Esophagus squamous epithelium (tissue), 5 donors: ENCODE results near the gene NHEJ1. TPM values are rescaled to one million over a fixed set of nuclear protein-coding genes. Genes with fewer than 3 reads are reported as not detected.

Experiments
- DNase-seq: peaks from one replicate; lab custom pipeline; 2025; lab: John Stamatoyannopoulos, UW
- H3K27ac ChIP-seq, 4 donors: fragments of 200-600 bp; sonication (generic); one replicate each; pipeline ENCODE4 v1.5.1; 2016 to 2019; ENCODE audit warnings: mild to moderate bottlenecking in 1 of 4
- H3K27me3 ChIP-seq, 4 donors: fragments of 200-600 bp; sonication (generic); 1 replicate in 3 of 4; 2 replicates in 1 of 4; pipeline versions ENCODE4 v1.5.1 to v1.6.0; 2017 to 2021; ENCODE audit warnings: antibody characterized with exemption in 1 of 4
- H3K36me3 ChIP-seq, 3 donors: fragments of 200-600 bp; sonication (generic); one replicate each; pipeline ENCODE4 v1.5.1; 2016 to 2019
- H3K4me1 ChIP-seq, 3 donors: fragments of 200-600 bp; sonication (generic); one replicate each; pipeline ENCODE4 v1.5.1; 2017 to 2019
- H3K4me3 ChIP-seq, 4 donors: fragments of 200-600 bp; sonication (generic); 1 replicate in 3 of 4; 2 replicates in 1 of 4; pipeline ENCODE4 v1.5.1; 2016 to 2019; ENCODE audit warnings: mild to moderate bottlenecking in 2 of 4, moderate library complexity in 1 of 4
- H3K9me3 ChIP-seq, 3 donors: fragments of 200-600 bp; sonication (generic); one replicate each; pipeline ENCODE4 v1.5.1; 2016 to 2019
- POLR2A ChIP-seq, 4 donors: fragments of 450-650 bp; IDR thresholded peaks; one replicate each; pipeline ENCODE4 v1.6.1; 2017; ENCODE audit warnings: antibody characterized with exemption in 4 of 4, mild to moderate bottlenecking in 4 of 4, moderate library complexity in 3 of 4
- WGBS, 2 donors: methylation state at CpG; one replicate each; pipeline ENCODE4 v1.1.5; 2018; 5-methylcytosine and 5-hydroxymethylcytosine counted together
- intact Hi-C: fragments of 100-400 bp; cut with DNase I; formaldehyde crosslinking; loops from one replicate; pipeline ENCODE4 v1.15.0; 2022
- total RNA-seq, 4 donors: library from RNA; depleted of rRNA; stranded (reverse); fragments of >200 nt; gene quantifications; one replicate each; pipeline ENCODE4 v1.1.0, GENCODE V29; 2016
- TF ChIP-seq, protein P1 (sequence below), 6 experiments: fragments of 450-650 bp in 4 of 6; fragments of 200-600 bp in 2 of 6; sonication (generic) in 2 of 6; IDR thresholded peaks; one replicate each; pipeline ENCODE4 v1.5.1; 2016 to 2019; ENCODE audit warnings: antibody characterized with exemption in 6 of 6, mild to moderate bottlenecking in 4 of 6, moderate library complexity in 4 of 6
- donor health status: DM: yes; HTN: yes; CAD: no.

The NHEJ1 gene
- total RNA-seq, 4 donors from 2014 or later, result 6.3 to 14.3 (median 9.7) TPM

DNA sequence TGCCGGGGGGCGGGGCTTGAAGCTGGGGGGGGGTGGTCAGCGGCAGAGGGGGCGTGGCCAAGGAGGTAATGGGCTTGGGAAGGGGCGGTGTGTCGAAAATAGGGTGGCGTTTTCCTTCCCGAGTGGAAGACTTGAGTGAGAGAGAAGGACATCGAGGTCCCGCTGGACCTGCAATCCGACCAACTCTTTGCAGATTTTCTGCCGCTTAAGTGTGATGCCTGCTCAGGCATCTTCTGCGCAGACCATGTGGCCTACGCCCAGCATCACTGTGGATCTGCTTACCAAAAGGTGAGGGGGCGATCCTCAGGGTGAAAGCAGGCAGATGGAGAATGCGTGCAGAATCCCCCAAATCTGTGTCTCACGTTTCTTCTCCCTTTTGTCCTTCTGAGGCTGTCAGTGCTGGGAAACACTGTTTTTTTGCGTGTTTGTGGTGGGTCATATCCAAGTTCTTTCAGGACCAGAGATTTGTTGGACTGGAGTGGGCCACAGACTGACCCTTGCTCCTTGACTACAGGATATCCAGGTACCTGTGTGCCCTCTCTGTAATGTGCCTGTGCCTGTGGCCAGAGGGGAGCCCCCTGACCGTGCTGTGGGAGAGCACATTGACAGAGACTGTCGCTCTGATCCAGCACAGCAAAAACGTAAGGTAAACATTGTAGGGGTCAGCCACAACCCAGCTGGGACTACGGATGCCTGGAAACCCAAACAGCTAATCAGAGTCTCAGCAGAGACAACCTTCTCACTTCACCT, 46.7 kb upstream of the NHEJ1 start:
- TF ChIP-seq, protein P1, sequence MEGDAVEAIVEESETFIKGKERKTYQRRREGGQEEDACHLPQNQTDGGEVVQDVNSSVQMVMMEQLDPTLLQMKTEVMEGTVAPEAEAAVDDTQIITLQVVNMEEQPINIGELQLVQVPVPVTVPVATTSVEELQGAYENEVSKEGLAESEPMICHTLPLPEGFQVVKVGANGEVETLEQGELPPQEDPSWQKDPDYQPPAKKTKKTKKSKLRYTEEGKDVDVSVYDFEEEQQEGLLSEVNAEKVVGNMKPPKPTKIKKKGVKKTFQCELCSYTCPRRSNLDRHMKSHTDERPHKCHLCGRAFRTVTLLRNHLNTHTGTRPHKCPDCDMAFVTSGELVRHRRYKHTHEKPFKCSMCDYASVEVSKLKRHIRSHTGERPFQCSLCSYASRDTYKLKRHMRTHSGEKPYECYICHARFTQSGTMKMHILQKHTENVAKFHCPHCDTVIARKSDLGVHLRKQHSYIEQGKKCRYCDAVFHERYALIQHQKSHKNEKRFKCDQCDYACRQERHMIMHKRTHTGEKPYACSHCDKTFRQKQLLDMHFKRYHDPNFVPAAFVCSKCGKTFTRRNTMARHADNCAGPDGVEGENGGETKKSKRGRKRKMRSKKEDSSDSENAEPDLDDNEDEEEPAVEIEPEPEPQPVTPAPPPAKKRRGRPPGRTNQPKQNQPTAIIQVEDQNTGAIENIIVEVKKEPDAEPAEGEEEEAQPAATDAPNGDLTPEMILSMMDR (IDR thresholded peaks at IDR 0.05), result no peak
- no peak for TF ChIP-seq POLR2A (IDR thresholded peaks at IDR 0.05)
- H3K4me1 ChIP-seq, result peaks cover 12 to 34% (median 14%) of the 10 kb centered on the region in 3 donors
- H3K27me3 ChIP-seq, result no peaks in the 10 kb centered on the region
- peaks cover 9 to 42% (median 24%) of the 10 kb centered on the region in 3 donors for H3K36me3 ChIP-seq
- DNase-seq, result no peak
- WGBS, 2 donors, result 5 to 22% methylated on average over 9 to 17 of the region's 22 CpGs
- H3K4me3 ChIP-seq, result peak overlapping the region; percentile 70 to 83 (median 73)
- intact Hi-C loops, result no loop called here
- H3K9me3 ChIP-seq, result no peaks in the 10 kb centered on the region
- H3K27ac ChIP-seq, result peak overlapping the region; percentile 93 to 99 (median 97)

DNA sequence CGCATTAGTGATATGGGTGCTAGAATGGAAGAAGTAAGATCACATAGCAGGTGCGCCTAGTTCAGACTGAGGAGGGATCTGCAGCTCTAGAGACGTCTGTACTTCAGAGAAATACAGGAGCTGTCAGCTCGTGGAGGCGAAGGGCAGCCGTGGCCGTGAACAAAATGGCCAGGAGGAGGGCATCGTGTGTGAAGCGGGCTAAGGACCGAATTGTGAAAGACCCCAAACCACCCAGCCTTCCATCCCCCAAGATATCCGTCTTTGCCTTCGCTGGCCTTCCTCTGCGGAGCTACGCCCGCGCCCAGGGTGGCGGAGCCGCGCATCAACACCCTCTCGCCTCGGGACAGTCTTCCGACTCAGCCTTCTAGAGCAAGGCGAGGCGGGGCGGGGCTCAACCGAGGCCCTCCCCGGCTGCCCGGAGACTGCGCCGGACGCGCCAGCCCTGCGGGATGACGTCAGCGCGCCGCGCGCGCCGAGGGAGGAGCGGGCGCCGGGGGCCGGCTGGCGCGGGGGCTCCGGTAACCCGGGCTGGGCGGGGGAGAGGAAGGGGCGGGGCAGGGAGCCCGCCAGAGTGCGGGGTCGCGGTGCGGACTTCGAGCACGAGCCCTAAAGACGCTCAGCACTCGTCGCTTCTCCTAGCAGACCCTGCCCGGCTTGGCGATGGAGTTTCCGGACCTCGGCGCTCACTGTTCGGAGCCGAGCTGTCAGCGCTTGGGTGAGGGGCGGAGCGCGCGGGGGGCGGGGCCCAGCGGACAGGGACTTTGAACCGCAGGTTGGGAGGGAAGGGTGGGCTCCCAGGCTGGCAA, 45.9 kb upstream of the NHEJ1 start, which contains the start of gene ZFAND2B:
Gene ZFAND2B, plus strand, starts transcription at position 455 of the 806 bp plus-strand sequence. Its CDS starts 206 bp downstream, at position 661.
- Histone ChIP-seq H3K9me3 (no peaks in the 10 kb centered on the region), H3K36me3 (peaks cover 6 to 37% (median 24%) of the 10 kb centered on the region in 3 donors), H3K27me3 (no peaks in the 10 kb centered on the region), H3K4me1 (peaks cover 12 to 34% (median 14%) of the 10 kb centered on the region in 3 donors), H3K27ac (peak within 1 kb of the TSS; percentile 93 to 99 (median 97)), H3K4me3 (peak within 1 kb of the TSS; percentile 70 to 83 (median 73))
- DNase-seq, result peak; percentile 82
- peak in 3 of 4 donors; percentile 92 to 97 (median 95) for TF ChIP-seq POLR2A (IDR thresholded peaks at IDR 0.05)
- TF ChIP-seq, protein P1 (IDR thresholded peaks at IDR 0.05), result peak in 3 of 6 experiments; percentile 31 to 50 (median 42)
- intact Hi-C loops, result no loop called here
- WGBS, 2 donors, result 0 to 1% methylated on average over 6 to 10 of the region's 76 CpGs

DNA sequence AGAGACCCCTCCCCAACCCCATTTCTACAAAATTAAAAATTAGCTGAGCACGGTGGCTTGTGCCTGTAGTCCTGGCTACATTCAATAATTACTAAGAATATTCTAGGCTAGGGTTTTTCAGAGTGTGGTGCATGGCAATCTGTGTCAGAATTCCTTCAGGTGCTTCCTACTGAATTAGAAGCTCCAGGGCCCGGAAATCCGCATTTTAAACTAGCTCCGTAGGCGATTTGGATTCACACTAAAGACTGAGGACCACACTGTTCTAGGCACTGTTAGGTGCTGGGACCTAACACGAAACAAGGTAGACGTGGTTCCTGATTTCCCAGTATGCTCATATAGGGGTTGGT, 45.3 kb upstream of the NHEJ1 start:
- TF ChIP-seq, protein P1 (IDR thresholded peaks at IDR 0.05), result no peak
- TF ChIP-seq POLR2A (IDR thresholded peaks at IDR 0.05), result no peak
- Histone ChIP-seq H3K9me3 (no peaks in the 10 kb centered on the region), H3K4me1 (peaks cover 12 to 34% (median 14%) of the 10 kb centered on the region in 3 donors), H3K27ac (peak overlapping the region; percentile 93 to 99 (median 97)), H3K4me3 (peak overlapping the region; percentile 70 to 83 (median 73)), H3K27me3 (no peaks in the 10 kb centered on the region), H3K36me3 (peaks cover 6 to 32% (median 23%) of the 10 kb centered on the region in 3 donors)
- 12 to 17% methylated on average over 5 to 7 of the region's 7 CpGs for WGBS, 2 donors
- intact Hi-C loops, result no loop called here
- no peak for DNase-seq

- 79 to 88% methylated on average over 5 of the region's 5 CpGs for WGBS, 2 donors
- TF ChIP-seq, protein P1 (IDR thresholded peaks at IDR 0.05), result no peak
- no peak for TF ChIP-seq POLR2A (IDR thresholded peaks at IDR 0.05)
- Histone ChIP-seq H3K27me3 (no peaks in the 10 kb centered on the region), H3K4me3 (no peak overlapping the region), H3K9me3 (no peaks in the 10 kb centered on the region), H3K27ac (no peak overlapping the region), H3K4me1 (peaks cover 12 to 34% (median 14%) of the 10 kb centered on the region in 3 donors), H3K36me3 (peaks cover 0 to 24% (median 15%) of the 10 kb centered on the region in 3 donors)
- DNase-seq, result no peak
- intact Hi-C loops, result no loop called here
Observed at GRCh38 chr2:219205165-219205538, 44.5 kb upstream of the NHEJ1 start.
